H9 (cell line): ENCODE results near the gene ILF2. TPM values are rescaled to one million over a fixed set of nuclear protein-coding genes. Genes with fewer than 3 reads are reported as not detected.
A peak's percentile ranks its signal among the peaks of the same experiment; 100 is the strongest.

Experiments used
- DNase-seq: peaks from one replicate; pipeline ENCODE4 v3.0.0-alpha.2; 2017
- H2AFZ ChIP-seq: one replicate; pipeline ENCODE4 v1.6.1; 2013; ENCODE audit warnings: mild to moderate bottlenecking, low read length, control low read depth, moderate library complexity
- H2AK5ac ChIP-seq: 2 replicates; pipeline ENCODE4 v1.6.1; 2013; ENCODE audit warnings: low read length, control low read depth, mixed read lengths; ENCODE audit not compliant: insufficient read length
- H2BK120ac ChIP-seq: one replicate; pipeline ENCODE4 v1.6.1; 2013; ENCODE audit warnings: low read depth, mild to moderate bottlenecking, low read length, control low read depth, inconsistent platforms; ENCODE audit not compliant: poor library complexity, severe bottlenecking
- H2BK12ac ChIP-seq: 2 replicates; pipeline ENCODE4 v1.6.1; 2013; ENCODE audit warnings: low read length, control low read depth, mixed read lengths, low read depth; ENCODE audit not compliant: insufficient read length
- H2BK15ac ChIP-seq: 2 replicates; pipeline ENCODE4 v1.6.1; 2013; ENCODE audit warnings: low read depth, low read length, control low read depth
- H2BK20ac ChIP-seq: one replicate; pipeline ENCODE4 v1.6.1; 2013; ENCODE audit warnings: low read depth, mild to moderate bottlenecking, low read length, control low read depth, inconsistent platforms; ENCODE audit not compliant: poor library complexity, severe bottlenecking
- H2BK5ac ChIP-seq: 2 replicates; pipeline ENCODE4 v1.6.1; 2013; ENCODE audit warnings: low read length, control low read depth, mixed read lengths; ENCODE audit not compliant: insufficient read length
- H3K14ac ChIP-seq: 2 replicates; pipeline ENCODE4 v1.6.1; 2013; ENCODE audit warnings: low read length, control low read depth; ENCODE audit not compliant: insufficient read depth
- H3K18ac ChIP-seq: 2 replicates; pipeline ENCODE4 v1.6.1; 2013; ENCODE audit warnings: low read depth, mild to moderate bottlenecking, mixed read lengths, low read length, control low read depth; ENCODE audit not compliant: insufficient read length
- H3K23ac ChIP-seq: 2 replicates; pipeline ENCODE4 v1.6.1; 2013; ENCODE audit warnings: low read length, control low read depth, mixed read lengths, low read depth; ENCODE audit not compliant: insufficient read length
- H3K23me2 ChIP-seq: 2 replicates; pipeline ENCODE4 v1.6.1; 2013; ENCODE audit warnings: low read depth, mild to moderate bottlenecking, mixed read lengths, low read length, control low read depth; ENCODE audit not compliant: insufficient read length, poor library complexity, severe bottlenecking
- H3K27ac ChIP-seq: 2 replicates; pipeline ENCODE4 v1.5.1; 2013; ENCODE audit warnings: low read length, control low read depth, mixed read lengths, low read depth; ENCODE audit not compliant: insufficient read length
- H3K27me3 ChIP-seq: 2 replicates; pipeline ENCODE4 v1.6.1; 2013; ENCODE audit warnings: low read length, control low read depth, inconsistent platforms; ENCODE audit not compliant: insufficient read depth
- H3K4ac ChIP-seq: 2 replicates; pipeline ENCODE4 v1.6.1; 2013; ENCODE audit warnings: low read depth, mild to moderate bottlenecking, control low read depth, inconsistent platforms, low read length, moderate library complexity
- H3K4me1 ChIP-seq: 2 replicates; pipeline ENCODE4 v1.6.1; 2013; ENCODE audit warnings: low read length, control low read depth, inconsistent platforms; ENCODE audit not compliant: insufficient read depth
- H3K4me2 ChIP-seq: 2 replicates; pipeline ENCODE4 v1.6.1; 2013; ENCODE audit warnings: low read length, control low read depth, mixed read lengths; ENCODE audit not compliant: insufficient read length, insufficient read depth
- H3K56ac ChIP-seq: 2 replicates; pipeline ENCODE4 v1.6.1; 2013; ENCODE audit warnings: low read depth, mild to moderate bottlenecking, mixed read lengths, low read length, control low read depth; ENCODE audit not compliant: insufficient read length
- H3K79me1 ChIP-seq: 2 replicates; pipeline ENCODE4 v1.6.1; 2013; ENCODE audit warnings: low read depth, mild to moderate bottlenecking, moderate library complexity, low read length, control low read depth, inconsistent platforms; ENCODE audit not compliant: insufficient read depth, poor library complexity, severe bottlenecking
- H3K79me2 ChIP-seq: 2 replicates; pipeline ENCODE4 v1.6.1; 2013; ENCODE audit warnings: low read length, control low read depth, inconsistent platforms; ENCODE audit not compliant: insufficient read depth
- H3K9ac ChIP-seq: 2 replicates; pipeline ENCODE4 v1.6.1; 2013; ENCODE audit warnings: low read length, control low read depth, mixed read lengths; ENCODE audit not compliant: insufficient read length; ENCODE audit errors: extremely low read depth
- H3K9me3 ChIP-seq: one replicate; pipeline ENCODE4 v1.6.1; 2013; ENCODE audit warnings: low read depth, low read length, inconsistent platforms; ENCODE audit not compliant: control insufficient read depth
- H3T11ph ChIP-seq: one replicate; pipeline ENCODE4 v1.6.1; 2013; ENCODE audit warnings: mild to moderate bottlenecking, low read length, control low read depth, inconsistent platforms
- H4K20me1 ChIP-seq: one replicate; pipeline ENCODE4 v1.6.1; 2013; ENCODE audit not compliant: control insufficient read depth, insufficient read length, insufficient read depth
- H4K5ac ChIP-seq: 2 replicates; pipeline ENCODE4 v1.6.1; 2013; ENCODE audit warnings: low read depth, mild to moderate bottlenecking, mixed read lengths, low read length, control low read depth; ENCODE audit not compliant: insufficient read length
- H4K8ac ChIP-seq: replicated peaks from 2 replicates; pipeline ENCODE4 v1.6.1; 2013; ENCODE audit warnings: low read length, control low read depth, mixed read lengths, low read depth; ENCODE audit not compliant: insufficient read length
- H4K91ac ChIP-seq: 2 replicates; pipeline ENCODE4 v1.6.1; 2013; ENCODE audit warnings: low read depth, mild to moderate bottlenecking, moderate library complexity, mixed read lengths, low read length, control low read depth; ENCODE audit not compliant: insufficient read length
- H3K27ac Mint-ChIP-seq, 3 experiments: 2 replicates in 2 of 3; 3 replicates in 1 of 3; pipeline ENCODE4 v1.8.0; 2020 to 2021; ENCODE audit warnings: mixed read lengths in 3 of 3, mild to moderate bottlenecking in 1 of 3, moderate library complexity in 1 of 3
- H3K27me3 Mint-ChIP-seq: 2 replicates; pipeline ENCODE4 v1.8.0; 2021; ENCODE audit warnings: low read depth, mild to moderate bottlenecking, moderate library complexity, mixed read lengths
- H3K36me3 Mint-ChIP-seq, 3 experiments: 2 replicates in 2 of 3; 3 replicates in 1 of 3; pipeline ENCODE4 v1.8.0; 2020 to 2021; ENCODE audit warnings: low read depth in 3 of 3, mixed read lengths in 3 of 3; ENCODE audit not compliant: insufficient read depth in 1 of 3
- H3K4me1 Mint-ChIP-seq, 2 experiments: 2 replicates each; pipeline ENCODE4 v1.8.0; 2020; ENCODE audit warnings: mixed read lengths in 2 of 2
- H3K4me3 Mint-ChIP-seq, 2 experiments: 2 replicates in 1 of 2; 3 replicates in 1 of 2; pipeline ENCODE4 v1.8.0; 2020 to 2021; ENCODE audit warnings: mild to moderate bottlenecking in 2 of 2, mixed read lengths in 2 of 2, moderate library complexity in 1 of 2
- H3K9me3 Mint-ChIP-seq, 2 experiments: 2 replicates in 1 of 2; 3 replicates in 1 of 2; pipeline ENCODE4 v1.8.0; 2020; ENCODE audit warnings: mild to moderate bottlenecking in 2 of 2, mixed read lengths in 2 of 2, moderate library complexity in 1 of 2
- WGBS: extraction: QIAGEN DNeasy Blood & Tissue Kit; methylation state at CpG from one replicate; pipeline ENCODE4 v1.1.7; 2013; ENCODE audit warnings: missing lambda C conversion rate, low lambda C conversion rate, mixed read lengths; ENCODE audit not compliant: insufficient read length; ENCODE audit errors: extremely low coverage; 5-methylcytosine and 5-hydroxymethylcytosine counted together
- total RNA-seq: library from RNA; stranded (reverse); gene quantifications from 2 replicates; pipeline ENCODE4 v1.2.1, GENCODE V29; 2021
- TF ChIP-seq, protein P1 (sequence below): fragments of 200-600 bp; sonication (generic); conservative IDR thresholded peaks from 3 replicates; pipeline ENCODE4 v1.8.0; 2021; ENCODE audit warnings: antibody characterized with exemption, mild to moderate bottlenecking

ILF2 gene
- total RNA-seq, 1 experiment from 2014 or later = 357 TPM

GRCh38 chr1:153633754-153634665, 36.8 kb downstream of the ILF2 start, which contains the start of gene CHTOP:
Gene CHTOP (plus strand): TSS chr1:153634066. CDS start chr1:153636589, 2,523 bp downstream.
- TF ChIP-seq, protein P1, sequence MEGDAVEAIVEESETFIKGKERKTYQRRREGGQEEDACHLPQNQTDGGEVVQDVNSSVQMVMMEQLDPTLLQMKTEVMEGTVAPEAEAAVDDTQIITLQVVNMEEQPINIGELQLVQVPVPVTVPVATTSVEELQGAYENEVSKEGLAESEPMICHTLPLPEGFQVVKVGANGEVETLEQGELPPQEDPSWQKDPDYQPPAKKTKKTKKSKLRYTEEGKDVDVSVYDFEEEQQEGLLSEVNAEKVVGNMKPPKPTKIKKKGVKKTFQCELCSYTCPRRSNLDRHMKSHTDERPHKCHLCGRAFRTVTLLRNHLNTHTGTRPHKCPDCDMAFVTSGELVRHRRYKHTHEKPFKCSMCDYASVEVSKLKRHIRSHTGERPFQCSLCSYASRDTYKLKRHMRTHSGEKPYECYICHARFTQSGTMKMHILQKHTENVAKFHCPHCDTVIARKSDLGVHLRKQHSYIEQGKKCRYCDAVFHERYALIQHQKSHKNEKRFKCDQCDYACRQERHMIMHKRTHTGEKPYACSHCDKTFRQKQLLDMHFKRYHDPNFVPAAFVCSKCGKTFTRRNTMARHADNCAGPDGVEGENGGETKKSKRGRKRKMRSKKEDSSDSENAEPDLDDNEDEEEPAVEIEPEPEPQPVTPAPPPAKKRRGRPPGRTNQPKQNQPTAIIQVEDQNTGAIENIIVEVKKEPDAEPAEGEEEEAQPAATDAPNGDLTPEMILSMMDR = no peak
- peak within 1 kb of the TSS; percentile 97 for H3K27ac ChIP-seq
- WGBS = no CpG with 5 or more reads among the region's 65 CpGs
- H2AFZ ChIP-seq = no peak within 1 kb of the TSS
- H3K27ac Mint-ChIP-seq = peak within 1 kb of the TSS; percentile 100
- no peak within 1 kb of the TSS for H2AK5ac ChIP-seq
- H4K8ac ChIP-seq = peak within 1 kb of the TSS; percentile 97
- H3K4me2 ChIP-seq = peak within 1 kb of the TSS; percentile 69
- 0 out of 2 replicates have a peak within 1 kb of the TSS, but pooled peaks have one; percentile 82 for H2BK15ac ChIP-seq
- no peaks in the 10 kb centered on the region for H3K79me1 ChIP-seq
- H3K79me2 ChIP-seq = peaks cover 4% of the 10 kb centered on the region; the same call in 1 of the 2 replicates
- peak within 1 kb of the TSS; percentile 94 for H3T11ph ChIP-seq
- H2BK20ac ChIP-seq = no peak within 1 kb of the TSS
- H3K4me3 Mint-ChIP-seq = peak within 1 kb of the TSS; percentile 93 to 99
- peak within 1 kb of the TSS; percentile 99 for H2BK5ac ChIP-seq
- peak within 1 kb of the TSS; percentile 91 for H3K56ac ChIP-seq
- peak within 1 kb of the TSS; percentile 99 for H4K5ac ChIP-seq
- peak within 1 kb of the TSS; percentile 92; the same call in 1 of the 2 replicates for H3K4ac ChIP-seq
- H3K9me3 ChIP-seq = no peaks in the 10 kb centered on the region
- H4K91ac ChIP-seq = peak within 1 kb of the TSS; percentile 98
- H3K14ac ChIP-seq = peak within 1 kb of the TSS; percentile 100
- peak; percentile 98 for DNase-seq
- H3K27me3 ChIP-seq = no peaks in the 10 kb centered on the region
- H3K4me1 Mint-ChIP-seq = peaks cover 20 to 22% of the 10 kb centered on the region in 2 experiments
- peak within 1 kb of the TSS; percentile 100 for H3K9ac ChIP-seq
- peak within 1 kb of the TSS; percentile 100 for H3K18ac ChIP-seq
- H3K23ac ChIP-seq = no peak within 1 kb of the TSS
- H3K36me3 Mint-ChIP-seq = peaks cover 28 to 49% (median 42%) of the 10 kb centered on the region in 3 experiments
- H3K27me3 Mint-ChIP-seq = no peaks in the 10 kb centered on the region
- no peaks in the 10 kb centered on the region for H4K20me1 ChIP-seq
- no peaks in the 10 kb centered on the region for H3K4me1 ChIP-seq
- peak within 1 kb of the TSS; percentile 94 for H2BK12ac ChIP-seq
- H3K23me2 ChIP-seq = peaks cover 12% of the 10 kb centered on the region
- H2BK120ac ChIP-seq = peak within 1 kb of the TSS; percentile 99
- peaks cover 0 to 3% of the 10 kb centered on the region in 2 experiments; a peak in 1 of 5 replicates for H3K9me3 Mint-ChIP-seq
